A549 (cell line): ENCODE results near the gene CHD8. TPM values are rescaled to one million over a fixed set of nuclear protein-coding genes. Genes with fewer than 3 reads are reported as not detected.

Experiments
- ATAC-seq, 2 experiments: fragments of 200-7000 bp in 1 of 2; fragments of >200 bp in 1 of 2; cut with Nextera tagmentation in 1 of 2; cut with Tn5 transposase in 1 of 2; 3 replicates each; pipeline versions ENCODE4 v1.8.0 to v1.9.1; 2018 to 2020; ENCODE audit warnings: mild to moderate bottlenecking in 1 of 2, moderate library complexity in 1 of 2
- CTCF ChIA-PET: fragments of 300-600 bp; sonication (Branson Sonifier 250); formaldehyde crosslinking; extraction: SDS; loops from one replicate; lab custom pipeline; 2021; ENCODE audit warnings: antibody characterized with exemption, inconsistent platforms; lab: Yijun Ruan, JAX
- POLR2A ChIA-PET: fragments of 350-600 bp; formaldehyde crosslinking; extraction: SDS; loops from one replicate; lab custom pipeline; 2021; ENCODE audit warnings: antibody characterized with exemption, inconsistent platforms; lab: Yijun Ruan, JAX
- DNase-seq, 2 experiments: peaks; one replicate each; pipeline versions ENCODE4 v3.0.0 to v3.0.0-alpha.2; 2011 to 2016; ENCODE audit warnings: low read depth in 1 of 2, low spot score in 1 of 2
- FAIRE-seq: peaks from 2 replicates; lab custom pipeline; 2011; peaks lifted over from hg19 to GRCh38; lab: Jason Lieb, UNC
- H3K27ac ChIP-seq, 2 experiments: fragments of >200 bp; sonication (Bioruptor Twin); formaldehyde crosslinking; 3 replicates each; pipeline ENCODE4 v1.5.1; 2016 to 2017
- H3K4me1 ChIP-seq: fragments of >200 bp; sonication (Bioruptor Twin); formaldehyde crosslinking; 3 replicates; pipeline ENCODE4 v1.6.1; 2016
- H3K4me2 ChIP-seq: fragments of >200 bp; sonication (Bioruptor Twin); formaldehyde crosslinking; 3 replicates; pipeline ENCODE4 v1.6.1; 2016
- H3K4me3 ChIP-seq: fragments of >200 bp; sonication (Bioruptor Twin); formaldehyde crosslinking; 3 replicates; pipeline ENCODE4 v1.5.1; 2016
- H3K9me3 ChIP-seq: fragments of >200 bp; sonication (Bioruptor Twin); formaldehyde crosslinking; 3 replicates; pipeline ENCODE4 v1.6.1; 2016
- GATA3 ChIP-seq: IDR thresholded peaks from 2 replicates; pipeline ENCODE4 v1.6.1; 2012; ENCODE audit warnings: borderline replicate concordance
- NFE2L2 ChIP-seq: fragments of 150-350 bp; conservative IDR thresholded peaks from 2 replicates; pipeline ENCODE4 v1.6.1; 2014; ENCODE audit warnings: low read length
- RFX5 ChIP-seq: fragments of 450-650 bp; IDR thresholded peaks from 2 replicates; pipeline ENCODE4 v1.7.1; 2014; ENCODE audit warnings: antibody characterized with exemption, mild to moderate bottlenecking, moderate library complexity
- TP53 ChIP-seq: fragments of 250-450 bp; sonication (Bioruptor Pico); IDR thresholded peaks from 2 replicates; pipeline ENCODE4 v1.5.0; 2021; ENCODE audit warnings: mild to moderate bottlenecking, moderate library complexity
- WGBS: methylation state at CpG from one replicate; pipeline ENCODE4 v1.1.6; 2017; ENCODE audit errors: missing lambda C conversion rate; 5-methylcytosine and 5-hydroxymethylcytosine counted together
- polyA plus RNA-seq, 4 experiments: library from polyadenylated mRNA; depleted of rRNA in 3 of 4; stranded (reverse); fragments of >200 nt; fragmentation: RNase III in 1 of 4; extraction: RNeasy Plus Mini Kit Qiagen cat#74134 plus additional on column Dnase treatment in 1 of 4; gene quantifications; 2 replicates in 3 of 4; 3 replicates in 1 of 4; pipeline ENCODE4 v1.2.3, GENCODE V29; 2011 to 2017
- small RNA-seq, 6 experiments: library from RNA; depleted of rRNA; stranded (forward); fragments of <200 nt; gene quantifications; one replicate each; pipeline ENCODE3, GENCODE V24; 2012
- TF ChIP-seq, protein P1 (sequence below): fragments of 450-650 bp; IDR thresholded peaks from 2 replicates; pipeline ENCODE4 v1.6.1; 2014; ENCODE audit warnings: antibody characterized with exemption

CHD8 gene
- polyA plus RNA-seq, 2 of the 4 experiments (the other 2 are of a cell fraction), result 28.5 to 36.8 TPM

DNA sequence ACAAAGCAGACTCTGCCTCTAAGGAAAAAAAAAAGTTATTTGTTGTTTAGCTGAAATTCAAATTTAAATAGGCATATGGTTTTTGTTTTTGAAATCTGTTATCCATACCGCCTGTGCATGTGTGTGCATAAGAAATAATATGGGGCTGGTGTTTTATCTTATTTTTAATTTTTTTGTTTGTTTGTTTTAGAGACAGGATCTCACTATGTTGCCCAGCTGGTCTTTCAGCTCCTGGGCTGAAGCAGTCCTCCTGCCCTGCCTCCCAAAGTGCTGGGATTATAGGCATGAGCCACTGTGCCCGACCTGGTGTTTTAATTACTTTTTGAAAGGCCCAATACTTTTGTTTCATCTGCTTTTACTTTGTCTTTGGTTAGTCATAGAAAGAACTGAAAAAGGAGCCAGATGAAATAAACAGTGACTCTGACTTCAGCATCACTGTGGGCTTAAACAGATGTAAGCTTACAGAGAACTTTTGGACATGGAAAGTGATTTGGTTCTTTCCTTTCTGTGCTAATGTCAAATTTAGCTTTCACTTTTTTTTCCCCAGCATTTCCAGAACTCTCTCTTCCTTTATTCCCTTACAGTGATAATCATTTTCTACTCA, 109.3 kb downstream of the CHD8 start (continued):
- TF ChIP-seq, protein P1, sequence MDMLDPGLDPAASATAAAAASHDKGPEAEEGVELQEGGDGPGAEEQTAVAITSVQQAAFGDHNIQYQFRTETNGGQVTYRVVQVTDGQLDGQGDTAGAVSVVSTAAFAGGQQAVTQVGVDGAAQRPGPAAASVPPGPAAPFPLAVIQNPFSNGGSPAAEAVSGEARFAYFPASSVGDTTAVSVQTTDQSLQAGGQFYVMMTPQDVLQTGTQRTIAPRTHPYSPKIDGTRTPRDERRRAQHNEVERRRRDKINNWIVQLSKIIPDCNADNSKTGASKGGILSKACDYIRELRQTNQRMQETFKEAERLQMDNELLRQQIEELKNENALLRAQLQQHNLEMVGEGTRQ, result no peak
- no peak for TF ChIP-seq TP53

DNA sequence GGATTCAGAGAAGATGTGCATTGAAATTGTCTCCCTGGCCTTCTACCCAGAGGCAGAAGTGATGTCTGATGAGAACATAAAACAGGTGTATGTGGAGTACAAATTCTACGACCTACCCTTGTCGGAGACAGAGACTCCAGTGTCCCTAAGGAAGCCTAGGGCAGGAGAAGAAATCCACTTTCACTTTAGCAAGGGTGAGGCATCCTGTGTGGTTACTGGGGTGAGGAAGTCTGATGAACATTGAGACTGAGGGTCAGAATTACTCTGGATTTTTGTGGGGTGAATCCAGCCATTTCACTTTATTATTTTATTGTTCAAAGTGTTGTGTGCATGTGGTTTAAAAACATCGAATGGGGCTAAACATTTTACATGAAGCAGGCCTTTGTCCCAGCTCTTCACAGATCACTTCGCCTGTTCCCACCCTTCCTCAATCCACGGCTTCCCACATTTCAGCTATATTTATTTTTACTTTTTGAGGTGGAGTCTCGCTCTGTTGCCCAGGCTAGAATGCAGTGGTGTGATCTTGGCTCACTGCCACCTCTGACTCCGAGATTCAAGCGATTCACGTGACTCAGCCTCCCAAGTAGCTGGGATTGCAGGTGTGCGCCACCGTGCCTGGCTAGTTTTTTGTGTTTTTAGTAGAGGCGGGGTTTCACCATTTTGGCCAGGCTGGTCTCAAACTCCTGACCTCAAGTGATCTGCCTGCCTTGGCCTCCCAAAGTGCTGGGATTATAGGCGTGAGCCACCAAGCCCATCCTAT, 112.7 kb downstream of the CHD8 start:
- FAIRE-seq, result no peak
- ChIA-PET CTCF (no interaction called here), POLR2A (interaction anchor here (0.6 kb wide), 1 partner anchor 1719 kb away, joined by 3 read pairs; no protein-coding TSS in a partner anchor)
- Histone ChIP-seq H3K27ac (no peak overlapping the region), H3K4me1 (no peaks in the 10 kb centered on the region), H3K4me3 (no peak overlapping the region)
- DNase-seq, result no peak
- TF ChIP-seq RFX5, result no peak
- no peak for TF ChIP-seq GATA3
- TF ChIP-seq NFE2L2, result no peak
- TF ChIP-seq, all 56 proteins: peak for 0
- no peak for ATAC-seq
- Histone ChIP-seq H3K9me3 (no peaks in the 10 kb centered on the region), H3K4me2 (no peak overlapping the region)
- 80% methylated on average over 13 of the region's 13 CpGs for WGBS

Small RNA genes within 50 kb of the gene (small RNA-seq; reads per million reads assigned to genes)
- gene RN7SL650P, result 0 reads per million in 6 experiments
- gene SNORD8, result 12.8 to 110 (median 35.2) reads per million in 6 experiments
- gene SNORD9, result 28.5 to 253 (median 73.0) reads per million in 6 experiments

Other genes starting within 250 kb of the CHD8 start
- gene HNRNPC, start 186.7 kb downstream of the CHD8 start, polyA plus RNA-seq (2011; rRNA removed), result 1,057 and 1,207 TPM in 2 replicates
- 1,069 to 1,196 TPM (median 1,087 TPM) in 3 replicates for gene HNRNPC, start 186.7 kb downstream of the CHD8 start, polyA plus RNA-seq (2017; fragmentation: RNase III; extraction: RNeasy Plus Mini Kit Qiagen cat#74134 plus additional on column Dnase treatment)
- 0.87 and 1.5 TPM in 2 replicates for gene RPGRIP1, start 176.0 kb downstream of the CHD8 start, polyA plus RNA-seq (2011; rRNA removed)
- gene RPGRIP1, start 176.0 kb downstream of the CHD8 start, polyA plus RNA-seq (2017; fragmentation: RNase III; extraction: RNeasy Plus Mini Kit Qiagen cat#74134 plus additional on column Dnase treatment), result 0.26 to 0.37 TPM (median 0.26 TPM) in 3 replicates
- 121 and 129 TPM in 2 replicates for gene SUPT16H, start 72.1 kb downstream of the CHD8 start, polyA plus RNA-seq (2011; rRNA removed)
- gene SUPT16H, start 72.1 kb downstream of the CHD8 start, polyA plus RNA-seq (2017; fragmentation: RNase III; extraction: RNeasy Plus Mini Kit Qiagen cat#74134 plus additional on column Dnase treatment), result 126 to 138 TPM (median 131 TPM) in 3 replicates
- 37.5 and 41.3 TPM in 2 replicates for gene RAB2B, start 20.8 kb upstream of the CHD8 start, polyA plus RNA-seq (2011; rRNA removed)
- gene RAB2B, start 20.8 kb upstream of the CHD8 start, polyA plus RNA-seq (2017; fragmentation: RNase III; extraction: RNeasy Plus Mini Kit Qiagen cat#74134 plus additional on column Dnase treatment), result 15.8 to 19.8 TPM (median 18.4 TPM) in 3 replicates
- gene TOX4, start 21.1 kb upstream of the CHD8 start, polyA plus RNA-seq (2011; rRNA removed), result 76.4 and 80.3 TPM in 2 replicates
- 41.1 to 48.3 TPM (median 41.4 TPM) in 3 replicates for gene TOX4, start 21.1 kb upstream of the CHD8 start, polyA plus RNA-seq (2017; fragmentation: RNase III; extraction: RNeasy Plus Mini Kit Qiagen cat#74134 plus additional on column Dnase treatment)
- 103 and 118 TPM in 2 replicates for gene METTL3, start 55.2 kb upstream of the CHD8 start, polyA plus RNA-seq (2011; rRNA removed)
- 63.2 to 66.3 TPM (median 65.2 TPM) in 3 replicates for gene METTL3, start 55.2 kb upstream of the CHD8 start, polyA plus RNA-seq (2017; fragmentation: RNase III; extraction: RNeasy Plus Mini Kit Qiagen cat#74134 plus additional on column Dnase treatment)
- 2.8 and 3.8 TPM in 2 replicates for gene SALL2, start 70.2 kb upstream of the CHD8 start, polyA plus RNA-seq (2011; rRNA removed)
- 1.9 to 3.5 TPM (median 3.5 TPM) in 3 replicates for gene SALL2, start 70.2 kb upstream of the CHD8 start, polyA plus RNA-seq (2017; fragmentation: RNase III; extraction: RNeasy Plus Mini Kit Qiagen cat#74134 plus additional on column Dnase treatment)
- not detected in 2 replicates for gene OR10G3, start 124.0 kb upstream of the CHD8 start, polyA plus RNA-seq (2011; rRNA removed)
- gene OR10G3, start 124.0 kb upstream of the CHD8 start, polyA plus RNA-seq (2017; fragmentation: RNase III; extraction: RNeasy Plus Mini Kit Qiagen cat#74134 plus additional on column Dnase treatment), result not detected in 3 replicates
- gene OR10G2, start 178.8 kb upstream of the CHD8 start, polyA plus RNA-seq (2011; rRNA removed), result not detected in 2 replicates
- not detected in 3 replicates for gene OR10G2, start 178.8 kb upstream of the CHD8 start, polyA plus RNA-seq (2017; fragmentation: RNase III; extraction: RNeasy Plus Mini Kit Qiagen cat#74134 plus additional on column Dnase treatment)
- not detected in 2 replicates for gene OR4E2, start 197.7 kb upstream of the CHD8 start, polyA plus RNA-seq (2011; rRNA removed)
- gene OR4E2, start 197.7 kb upstream of the CHD8 start, polyA plus RNA-seq (2017; fragmentation: RNase III; extraction: RNeasy Plus Mini Kit Qiagen cat#74134 plus additional on column Dnase treatment), result not detected in 3 replicates
- gene OR4E1, start 217.7 kb upstream of the CHD8 start, polyA plus RNA-seq (2011; rRNA removed), result not detected in 2 replicates
- gene OR4E1, start 217.7 kb upstream of the CHD8 start, polyA plus RNA-seq (2017; fragmentation: RNase III; extraction: RNeasy Plus Mini Kit Qiagen cat#74134 plus additional on column Dnase treatment), result not detected in 3 replicates